Parathyroid adenoma (tissue), 2 donors: ENCODE measurements around the gene ELOVL2.

ENCODE experiments used
- H2AFZ ChIP-seq: fragments of 300-600 bp; sonication (generic); one replicate; pipeline ENCODE4 v1.7.0; 2017; ENCODE audit warnings: antibody characterized with exemption, mild to moderate bottlenecking
- H3K27ac ChIP-seq: fragments of 300-600 bp; sonication (generic); one replicate; pipeline ENCODE4 v1.7.0; 2017
- H3K27me3 ChIP-seq: fragments of 300-600 bp; sonication (generic); one replicate; pipeline ENCODE4 v1.7.0; 2017; ENCODE audit warnings: low read length; ENCODE audit not compliant: control insufficient read depth, insufficient read depth
- H3K36me3 ChIP-seq: fragments of 300-600 bp; sonication (generic); one replicate; pipeline ENCODE4 v1.7.0; 2017; ENCODE audit warnings: low read length; ENCODE audit not compliant: control insufficient read depth, insufficient read depth
- H3K4me1 ChIP-seq: fragments of 300-600 bp; sonication (generic); one replicate; pipeline ENCODE4 v1.7.0; 2017; ENCODE audit warnings: control low read depth
- H3K4me2 ChIP-seq: fragments of 300-600 bp; sonication (generic); one replicate; pipeline ENCODE4 v1.7.0; 2017; ENCODE audit warnings: low read length
- H3K4me3 ChIP-seq: fragments of 300-600 bp; sonication (generic); one replicate; pipeline ENCODE4 v1.7.0; 2017; ENCODE audit warnings: low read depth, low read length
- H3K79me2 ChIP-seq: fragments of 300-600 bp; sonication (generic); one replicate; pipeline ENCODE4 v1.7.0; 2017; ENCODE audit warnings: control low read depth
- H3K9ac ChIP-seq: fragments of 300-600 bp; sonication (generic); one replicate; pipeline ENCODE4 v1.7.0; 2017; ENCODE audit warnings: mild to moderate bottlenecking
- H3K9me3 ChIP-seq: fragments of 300-600 bp; sonication (generic); one replicate; pipeline ENCODE4 v1.7.0; 2017; ENCODE audit warnings: low read length; ENCODE audit not compliant: control insufficient read depth
- CTCF ChIP-seq: fragments of 300-600 bp; sonication (generic); IDR thresholded peaks from one replicate; pipeline ENCODE4 v1.7.0; 2017; ENCODE audit warnings: antibody characterized with exemption, mild to moderate bottlenecking
- donor health status: primary hyperparathyroidism.

Gene ELOVL2

GRCh38 chr6:10961837-10962236, 82.3 kb downstream of the ELOVL2 start:
- no peaks in the 10 kb centered on the region for H3K36me3 ChIP-seq
- H3K9ac ChIP-seq: no peak overlapping the region
- H3K27ac ChIP-seq: no peak overlapping the region
- H3K4me2 ChIP-seq: no peak overlapping the region
- no peak overlapping the region for H3K4me3 ChIP-seq
- H2AFZ ChIP-seq: no peak overlapping the region
- no peak for TF ChIP-seq CTCF
- no peaks in the 10 kb centered on the region for H3K4me1 ChIP-seq
- peaks cover 8% of the 10 kb centered on the region for H3K79me2 ChIP-seq
- no peaks in the 10 kb centered on the region for H3K9me3 ChIP-seq
- H3K27me3 ChIP-seq: no peaks in the 10 kb centered on the region

GRCh38 chr6:10960171-10960570, 83.9 kb downstream of the ELOVL2 start:
- Histone ChIP-seq H3K79me2 (peaks cover 3% of the 10 kb centered on the region), H3K4me3 (no peak overlapping the region), H3K27ac (no peak overlapping the region), H3K9me3 (no peaks in the 10 kb centered on the region), H3K9ac (no peak overlapping the region), H3K4me2 (no peak overlapping the region), H3K4me1 (no peaks in the 10 kb centered on the region), H2AFZ (no peak overlapping the region), H3K36me3 (no peaks in the 10 kb centered on the region), H3K27me3 (no peaks in the 10 kb centered on the region)
- no peak for TF ChIP-seq CTCF

GRCh38 chr6:10957414-10957886, 86.7 kb downstream of the ELOVL2 start:
- H3K4me1 ChIP-seq: no peaks in the 10 kb centered on the region
- H3K36me3 ChIP-seq: no peaks in the 10 kb centered on the region
- H3K27me3 ChIP-seq: no peaks in the 10 kb centered on the region
- H3K79me2 ChIP-seq: peaks cover 11% of the 10 kb centered on the region
- no peak overlapping the region for H3K27ac ChIP-seq
- no peak overlapping the region for H3K4me2 ChIP-seq
- H2AFZ ChIP-seq: no peak overlapping the region
- TF ChIP-seq CTCF: no peak
- no peaks in the 10 kb centered on the region for H3K9me3 ChIP-seq
- H3K9ac ChIP-seq: no peak overlapping the region
- H3K4me3 ChIP-seq: no peak overlapping the region

- H3K4me3 ChIP-seq: no peak overlapping the region
- H3K4me2 ChIP-seq: no peak overlapping the region
- H3K36me3 ChIP-seq: no peaks in the 10 kb centered on the region
- no peak for TF ChIP-seq CTCF
- no peaks in the 10 kb centered on the region for H3K27me3 ChIP-seq
- H2AFZ ChIP-seq: no peak overlapping the region
- no peak overlapping the region for H3K27ac ChIP-seq
- H3K79me2 ChIP-seq: peaks cover 11% of the 10 kb centered on the region
- H3K9ac ChIP-seq: no peak overlapping the region
- no peaks in the 10 kb centered on the region for H3K9me3 ChIP-seq
- H3K4me1 ChIP-seq: no peaks in the 10 kb centered on the region
Measured at GRCh38 chr6:10956776-10957175, 87.3 kb downstream of the ELOVL2 start.

- H3K4me2 ChIP-seq: no peak overlapping the region
- H3K36me3 ChIP-seq: no peaks in the 10 kb centered on the region
Measured at GRCh38 chr6:10954590-10955010, 89.5 kb downstream of the ELOVL2 start.

More at GRCh38 chr6:10954590-10955010, 89.5 kb downstream of the ELOVL2 start:
- peak; percentile 85 for TF ChIP-seq CTCF
- Histone ChIP-seq H3K4me1 (no peaks in the 10 kb centered on the region), H3K79me2 (peaks cover 11% of the 10 kb centered on the region), H3K9me3 (no peaks in the 10 kb centered on the region), H3K27ac (peak overlapping the region; percentile 8), H2AFZ (peak overlapping the region; percentile 44), H3K4me3 (no peak overlapping the region), H3K9ac (no peak overlapping the region), H3K27me3 (no peaks in the 10 kb centered on the region)
